H1 (cell line): Measurements from ENCODE around the gene HOXC11. TPM values are rescaled to one million over a fixed set of nuclear protein-coding genes. Genes with fewer than 3 reads are reported as not detected.

Experiments used
- CTCF ChIA-PET: fragments of 300-600 bp; sonication (Branson Sonifier 250); formaldehyde crosslinking; loops from one replicate; lab custom pipeline; 2021; ENCODE audit not compliant: partially characterized antibody; lab: Charles Lee
- POLR2A ChIA-PET: fragments of 300-600 bp; sonication (Branson Sonifier 250); formaldehyde crosslinking; loops from one replicate; lab custom pipeline; 2021; ENCODE audit warnings: inconsistent platforms; ENCODE audit not compliant: partially characterized antibody; lab: Charles Lee
- DNase-seq, 2 experiments: peaks; one replicate each; pipeline versions ENCODE4 v3.0.0 to v3.0.0-alpha.2; 2010 to 2022; ENCODE audit warnings: low spot score in 2 of 2, low read depth in 1 of 2, mixed read lengths in 1 of 2
- FAIRE-seq: peaks from 2 replicates; lab custom pipeline; 2011; peaks lifted over from hg19 to GRCh38; lab: Jason Lieb, UNC
- H2AFZ ChIP-seq: 2 replicates; pipeline ENCODE4 v1.8.1; 2012; ENCODE audit warnings: low read length, inconsistent platforms
- H2AK5ac ChIP-seq: 2 replicates; pipeline ENCODE4 v1.6.1; 2013; ENCODE audit warnings: low read depth, low read length
- H2BK120ac ChIP-seq: replicated peaks from 2 replicates; pipeline ENCODE3; 2013; ENCODE audit warnings: low read depth, low read length, inconsistent platforms
- H2BK12ac ChIP-seq: 2 replicates; pipeline ENCODE4 v1.6.1; 2013; ENCODE audit warnings: low read depth, low read length
- H2BK15ac ChIP-seq: 2 replicates; pipeline ENCODE4 v1.6.1; 2013; ENCODE audit warnings: low read length
- H2BK20ac ChIP-seq: 2 replicates; pipeline ENCODE4 v1.6.1; 2013; ENCODE audit warnings: low read length
- H2BK5ac ChIP-seq: 2 replicates; pipeline ENCODE4 v1.6.1; 2013; ENCODE audit warnings: low read depth, low read length
- H3K14ac ChIP-seq: 2 replicates; pipeline ENCODE4 v1.6.1; 2013; ENCODE audit warnings: inconsistent platforms; ENCODE audit not compliant: insufficient read length
- H3K18ac ChIP-seq: 2 replicates; pipeline ENCODE4 v1.6.1; 2013; ENCODE audit warnings: low read length; ENCODE audit errors: extremely low read depth
- H3K23ac ChIP-seq: 2 replicates; pipeline ENCODE4 v1.6.1; 2013; ENCODE audit warnings: inconsistent platforms; ENCODE audit not compliant: insufficient read length
- H3K23me2 ChIP-seq: 2 replicates; pipeline ENCODE4 v1.6.1; 2013; ENCODE audit warnings: low read depth, low read length
- H3K27ac ChIP-seq: 2 replicates; pipeline ENCODE4 v1.6.1; 2011; ENCODE audit warnings: low read depth, low read length, inconsistent platforms
- H3K27me3 ChIP-seq, 4 experiments: replicated peaks in 1 of 4; 1 replicate in 1 of 4; 2 replicates in 3 of 4; pipeline versions ENCODE4 v1.6.1 to v1.8.1; 2011 to 2013; ENCODE audit warnings: low read length in 3 of 4, mild to moderate bottlenecking in 3 of 4, inconsistent platforms in 2 of 4, mixed read lengths in 2 of 4, moderate library complexity in 1 of 4; ENCODE audit not compliant: control insufficient read depth in 3 of 4, insufficient read depth in 3 of 4; ENCODE audit errors: extremely low read depth in 1 of 4
- H3K36me3 ChIP-seq, 4 experiments: 2 replicates each; pipeline versions ENCODE4 v1.6.1 to v1.8.1; 2011 to 2013; ENCODE audit warnings: mild to moderate bottlenecking in 4 of 4, low read length in 3 of 4, moderate library complexity in 2 of 4, control low read depth in 1 of 4, inconsistent platforms in 1 of 4; ENCODE audit not compliant: insufficient read depth in 4 of 4, control insufficient read depth in 2 of 4
- H3K4ac ChIP-seq: replicated peaks from 2 replicates; pipeline ENCODE3; 2013; ENCODE audit warnings: low read length, low read depth, mixed read lengths, inconsistent platforms; ENCODE audit not compliant: insufficient read length
- H3K4me1 ChIP-seq, 4 experiments: replicated peaks in 1 of 4; 1 replicate in 1 of 4; 2 replicates in 3 of 4; pipeline versions ENCODE4 v1.6.1 to v1.8.1; 2011 to 2013; ENCODE audit warnings: low read length in 3 of 4, inconsistent platforms in 2 of 4, mixed read lengths in 1 of 4; ENCODE audit not compliant: insufficient read depth in 4 of 4, control insufficient read depth in 3 of 4
- H3K4me2 ChIP-seq, 2 experiments: 2 replicates each; pipeline versions ENCODE4 v1.6.1 to v1.8.1; 2011 to 2013; ENCODE audit warnings: low read depth in 2 of 2, low read length in 2 of 2, control low read depth in 1 of 2, inconsistent platforms in 1 of 2, mild to moderate bottlenecking in 1 of 2; ENCODE audit not compliant: insufficient read depth in 1 of 2
- H3K4me3 ChIP-seq, 4 experiments: fragments of 200-600, 300-600 bp in 1 of 4; sonication (generic), shearing (Covaris generic), sonication (Bioruptor Twin) in 1 of 4; 2 replicates each; pipeline versions ENCODE4 v1.5.1 to v1.8.1; 2011 to 2016; ENCODE audit warnings: low read length in 4 of 4, low read depth in 3 of 4, control low read depth in 2 of 4, inconsistent platforms in 2 of 4, mild to moderate bottlenecking in 2 of 4, mixed read lengths in 1 of 4, moderate library complexity in 1 of 4; ENCODE audit not compliant: insufficient read depth in 2 of 4; ENCODE audit errors: extremely low read depth in 1 of 4
- H3K56ac ChIP-seq: replicated peaks from 2 replicates; pipeline ENCODE3; 2013; ENCODE audit warnings: low read depth, mild to moderate bottlenecking, mixed read lengths, low read length, inconsistent platforms; ENCODE audit not compliant: insufficient read length
- H3K79me1 ChIP-seq: 2 replicates; pipeline ENCODE4 v1.6.1; 2013; ENCODE audit warnings: low read depth, low read length, control low read depth
- H3K79me2 ChIP-seq, 2 experiments: 2 replicates each; pipeline versions ENCODE4 v1.6.1 to v1.8.1; 2012 to 2013; ENCODE audit warnings: low read length in 2 of 2, mild to moderate bottlenecking in 2 of 2, inconsistent platforms in 1 of 2; ENCODE audit not compliant: insufficient read depth in 2 of 2, control insufficient read depth in 1 of 2
- H3K9ac ChIP-seq, 4 experiments: replicated peaks in 1 of 4; 1 replicate in 1 of 4; 2 replicates in 3 of 4; pipeline versions ENCODE4 v1.6.1 to v1.8.1; 2011 to 2013; ENCODE audit warnings: low read depth in 3 of 4, low read length in 3 of 4, control low read depth in 2 of 4, mild to moderate bottlenecking in 2 of 4, moderate library complexity in 2 of 4, inconsistent platforms in 1 of 4; ENCODE audit errors: extremely low read depth in 1 of 4
- H3K9me3 ChIP-seq, 2 experiments: 2 replicates each; pipeline versions ENCODE4 v1.6.1 to v1.8.1; 2012 to 2013; ENCODE audit warnings: mild to moderate bottlenecking in 2 of 2, moderate library complexity in 2 of 2, control low read depth in 1 of 2, inconsistent platforms in 1 of 2, low read depth in 1 of 2, low read length in 1 of 2, mixed read lengths in 1 of 2; ENCODE audit not compliant: insufficient read depth in 2 of 2
- H4K20me1 ChIP-seq, 2 experiments: replicated peaks in 1 of 2; 2 replicates each; pipeline versions ENCODE3 to v1.8.1; 2011 to 2013; ENCODE audit warnings: inconsistent platforms in 2 of 2, low read length in 2 of 2, mild to moderate bottlenecking in 1 of 2; ENCODE audit not compliant: insufficient read depth in 2 of 2, control insufficient read depth in 1 of 2
- H4K5ac ChIP-seq: 2 replicates; pipeline ENCODE4 v1.6.1; 2013; ENCODE audit warnings: low read length, low read depth, mixed read lengths, inconsistent platforms; ENCODE audit not compliant: insufficient read length
- H4K8ac ChIP-seq: 2 replicates; pipeline ENCODE4 v1.8.0; 2013; ENCODE audit warnings: mild to moderate bottlenecking, moderate library complexity, low read length, inconsistent platforms; ENCODE audit not compliant: insufficient read depth; ENCODE audit errors: extremely low read depth
- H4K91ac ChIP-seq: replicated peaks from 2 replicates; pipeline ENCODE3; 2013; ENCODE audit warnings: low read length, mixed read lengths, inconsistent platforms; ENCODE audit not compliant: insufficient read length
- BCL11A ChIP-seq, 2 experiments: IDR thresholded peaks; one replicate each; pipeline ENCODE4 v1.6.1; 2011; ENCODE audit warnings: low read depth in 2 of 2, low read length in 2 of 2, mild to moderate bottlenecking in 2 of 2
- CHD1 ChIP-seq: IDR thresholded peaks from 2 replicates; pipeline ENCODE4 v1.6.1; 2012; ENCODE audit warnings: low read depth, low read length, improper control_type of control experiment
- GABPA ChIP-seq: IDR thresholded peaks from 2 replicates; pipeline ENCODE4 v1.6.1; 2011; ENCODE audit warnings: mild to moderate bottlenecking, low read length, moderate library complexity, borderline replicate concordance; ENCODE audit not compliant: insufficient read depth
- POLR2A ChIP-seq, 2 experiments: IDR thresholded peaks; 1 replicate in 1 of 2; 2 replicates in 1 of 2; pipeline ENCODE4 v1.6.1; 2011; ENCODE audit warnings: low read depth in 2 of 2, low read length in 2 of 2, mild to moderate bottlenecking in 2 of 2; ENCODE audit errors: control extremely low read depth in 1 of 2
- POU5F1 ChIP-seq: IDR thresholded peaks from 2 replicates; pipeline ENCODE4 v1.6.1; 2011; ENCODE audit warnings: low read depth, mild to moderate bottlenecking, low read length, moderate library complexity
- RAD21 ChIP-seq, 2 experiments: IDR thresholded peaks in 1 of 2; conservative IDR thresholded peaks in 1 of 2; 2 replicates each; pipeline ENCODE4 v1.6.1; 2011; ENCODE audit warnings: low read depth in 2 of 2, low read length in 2 of 2, improper control_type of control experiment in 1 of 2, inconsistent platforms in 1 of 2, mild to moderate bottlenecking in 1 of 2, moderate library complexity in 1 of 2
- SIRT6 ChIP-seq: IDR thresholded peaks from one replicate; pipeline ENCODE4 v1.7.1; 2012; ENCODE audit warnings: low read length, inconsistent platforms
- SUZ12 ChIP-seq: fragments of 200-600 bp; sonication (generic); IDR thresholded peaks from 2 replicates; pipeline ENCODE4 v1.6.1; 2012; ENCODE audit warnings: mild to moderate bottlenecking, inconsistent platforms, low read length, moderate library complexity, mixed read lengths
- WGBS, 2 experiments: shearing (Covaris generic) in 1 of 2; methylation state at CpG; one replicate each; pipeline versions ENCODE4 v1.1.6 to v1.1.7; 2013 to 2015; ENCODE audit warnings: low lambda C conversion rate in 2 of 2, mixed read lengths in 2 of 2, inconsistent platforms in 1 of 2, low coverage in 1 of 2, missing lambda C conversion rate in 1 of 2; ENCODE audit not compliant: insufficient replicate concordance in 2 of 2, insufficient coverage in 1 of 2, insufficient read length in 1 of 2; ENCODE audit errors: extremely low coverage in 1 of 2, missing lambda C conversion rate in 1 of 2; 5-methylcytosine and 5-hydroxymethylcytosine counted together
- polyA plus RNA-seq, 7 experiments: library from polyadenylated mRNA; depleted of rRNA in 3 of 7; stranded (reverse) in 5 of 7; unstranded in 2 of 7; fragments of >200 nt in 5 of 7; fragments of 200-250 nt in 2 of 7; gene quantifications; 1 replicate in 5 of 7; 2 replicates in 1 of 7; 4 replicates in 1 of 7; pipeline versions ENCODE4 v1.2.1 to v1.2.3, GENCODE V29; 2011 to 2013; ENCODE audit warnings: missing spikeins in 2 of 7, mixed read lengths in 2 of 7
- total RNA-seq: library from RNA; stranded (reverse); fragmentation: NEBNext Ultra II Directional; extraction: Animal tissue kit (Norgen Biotek cat#: 25700); gene quantifications from 2 replicates; pipeline ENCODE4 v1.2.1, GENCODE V29; 2021

Gene HOXC11
- total and polyA plus RNA-seq, 2 of the 8 experiments (the other 6 are each of a cell fraction or from before 2014, with no cell fraction given): not detected

- no peaks in the 10 kb centered on the region for H3K79me2 ChIP-seq
- no peak overlapping the region for H3K56ac ChIP-seq
- H2AFZ ChIP-seq: no peak overlapping the region
- peaks cover 30% of the 10 kb centered on the region in 2 experiments for H4K20me1 ChIP-seq
- no peak overlapping the region for H3K14ac ChIP-seq
- TF ChIP-seq SUZ12 (no peak; the same call in 1 of the 2 replicates), POU5F1 (no peak), SIRT6 (no peak), GABPA (no peak), POLR2A (IDR thresholded peaks at IDR 0.05; ENCODE audit: control extremely low read depth in 1 of 2, low read depth in 2 of 2, low read length in 2 of 2) (no peak), CHD1 (no peak), BCL11A (IDR thresholded peaks at IDR 0.05; ENCODE audit: low read depth in 2 of 2, low read length in 2 of 2) (no peak), RAD21 (IDR thresholded peaks at IDR 0.05 in 1 of 2, conservative IDR thresholded peaks at IDR 0.05 in 1 of 2; ENCODE audit: low read depth in 2 of 2, low read length in 2 of 2) (no peak)
- H3K27me3 ChIP-seq: peaks cover 97 to 100% (median 100%) of the 10 kb centered on the region in 4 experiments
- no peak overlapping the region for H3K4ac ChIP-seq
- H3K9ac ChIP-seq: no peak overlapping the region
- no peak overlapping the region for H4K8ac ChIP-seq
- H2AK5ac ChIP-seq: no peak overlapping the region
- H4K91ac ChIP-seq: no peak overlapping the region
- no peak overlapping the region for H4K5ac ChIP-seq
- no peak overlapping the region for H2BK20ac ChIP-seq
- no peak overlapping the region; a peak in 1 of 4 replicates for H3K4me2 ChIP-seq
- no peak for DNase-seq
- H3K23ac ChIP-seq: no peak overlapping the region
- H3K4me1 ChIP-seq: peaks cover 0 to 15% (median 3%) of the 10 kb centered on the region in 4 experiments; a peak in 5 of 7 replicates
- no peak overlapping the region for H2BK120ac ChIP-seq
- H2BK5ac ChIP-seq: no peak overlapping the region
- WGBS, 2 experiments: 27% methylated on average over 13 of the region's 19 CpGs; no CpG with 5 or more reads in 1 of the 2 experiments
- H3K23me2 ChIP-seq: peaks cover 2% of the 10 kb centered on the region; the same call in 1 of the 2 replicates
- no peak for FAIRE-seq
- H3K27ac ChIP-seq: no peak overlapping the region
- H3K9me3 ChIP-seq: peaks cover 0 to 4% of the 10 kb centered on the region in 2 experiments; a peak in 1 of 4 replicates
- peak overlapping the region; percentile 19; the same call in 1 of the 2 replicates for H3K18ac ChIP-seq
- CTCF ChIA-PET: interaction anchor here (1.9 to 4.3 kb wide), 3 partner anchors 9 to 214 kb away, joined by 4 to 30 read pairs (median 24); partner anchors contain the start of genes HOXC10 and HOXC5
- peak overlapping the region; percentile 87; the same call in 1 of the 2 replicates for H2BK12ac ChIP-seq
- H3K4me3 ChIP-seq: no peak overlapping the region
- H3K79me1 ChIP-seq: no peaks in the 10 kb centered on the region
- POLR2A ChIA-PET: interaction anchor here (1.6 kb wide), 1 partner anchor 8 kb away, joined by 4 read pairs; no protein-coding TSS in a partner anchor
- H3K36me3 ChIP-seq: peaks cover 0 to 19% (median 0%) of the 10 kb centered on the region in 4 experiments; a peak in 1 of 8 replicates
- H2BK15ac ChIP-seq: 0 out of 2 replicates have a peak overlapping the region, but pooled peaks have one; percentile 46
These were observed 21.0 kb downstream of the HOXC11 start for GRCh38 chr12:53994009-53994263.
